Activated T-helper 2 cell treated with anti-CD3 and anti-CD28 coated beads, Interferon-gamma antibody, Interleukin-2, Interleukin-4, amounts not matched to agents 10 μg/mL and 5 μg/mL and 100 μg/mL, durations not matched to agents 14 hours and 24 hours and 36 hours (primary cell): ENCODE results near the gene EFNA5. TPM values are rescaled to one million over a fixed set of nuclear protein-coding genes. Genes with fewer than 3 reads are reported as not detected.
A peak's percentile ranks its signal among the peaks of the same experiment; 100 is the strongest.

Source experiments
- DNase-seq: peaks from one replicate; pipeline ENCODE4 v3.0.0; 2021; ENCODE audit warnings: low spot score
- H3K27ac Mint-ChIP-seq: one replicate; pipeline ENCODE4 v1.8.0; 2021; ENCODE audit warnings: mixed read lengths
- H3K27me3 Mint-ChIP-seq: one replicate; pipeline ENCODE4 v1.8.0; 2021; ENCODE audit warnings: low read depth, mixed read lengths
- H3K36me3 Mint-ChIP-seq: one replicate; pipeline ENCODE4 v1.8.0; 2021; ENCODE audit warnings: low read depth, mixed read lengths
- H3K4me1 Mint-ChIP-seq: one replicate; pipeline ENCODE4 v1.8.0; 2021; ENCODE audit warnings: low read depth, mixed read lengths
- H3K4me3 Mint-ChIP-seq: one replicate; pipeline ENCODE4 v1.8.0; 2021; ENCODE audit warnings: low read depth, mild to moderate bottlenecking, moderate library complexity, mixed read lengths
- H3K9me3 Mint-ChIP-seq: one replicate; pipeline ENCODE4 v1.8.0; 2021; ENCODE audit warnings: mixed read lengths
- intact Hi-C: fragments of 100-400 bp; cut with micrococcal nuclease; formaldehyde crosslinking; loops from one replicate; pipeline ENCODE4 v1.15.1; 2023
- total RNA-seq: library from RNA; stranded (reverse); gene quantifications from 2 replicates; pipeline ENCODE4 v1.2.3, GENCODE V29; 2022

The EFNA5 gene
- total RNA-seq, 1 donor from 2014 or later = not detected

GRCh38 chr5:107670087-107670931 lies 428 bp downstream of the EFNA5 start:
- Mint-ChIP-seq H3K27ac (no peak overlapping the region), H3K4me3 (peak overlapping the region; percentile 70), H3K36me3 (no peaks in the 10 kb centered on the region), H3K27me3 (peaks cover 77% of the 10 kb centered on the region), H3K9me3 (no peaks in the 10 kb centered on the region), H3K4me1 (peaks cover 22% of the 10 kb centered on the region)
- no peak for DNase-seq
- intact Hi-C loops = loop anchor here (5.0 kb wide), 2 partner anchors 98 to 247 kb away; no protein-coding TSS in a partner anchor

GRCh38 chr5:107669096-107670031 lies 1.4 kb downstream of the EFNA5 start:
- intact Hi-C loops = loop anchor here (5.0 kb wide), 2 partner anchors 97 to 248 kb away; no protein-coding TSS in a partner anchor
- Mint-ChIP-seq H3K36me3 (no peaks in the 10 kb centered on the region), H3K27ac (no peak overlapping the region), H3K4me3 (peak overlapping the region; percentile 64), H3K27me3 (peaks cover 73% of the 10 kb centered on the region), H3K4me1 (peaks cover 22% of the 10 kb centered on the region), H3K9me3 (no peaks in the 10 kb centered on the region)
- DNase-seq = no peak

- Mint-ChIP-seq H3K27me3 (peaks cover 68% of the 10 kb centered on the region), H3K36me3 (no peaks in the 10 kb centered on the region), H3K4me1 (peaks cover 19% of the 10 kb centered on the region), H3K4me3 (no peak overlapping the region), H3K27ac (no peak overlapping the region), H3K9me3 (no peaks in the 10 kb centered on the region)
- DNase-seq = no peak
- intact Hi-C loops = no loop called here
These were observed 2.3 kb downstream of the EFNA5 start for GRCh38 chr5:107668154-107669095.

GRCh38 chr5:107666051-107666655 lies 4.6 kb downstream of the EFNA5 start:
- no peak for DNase-seq
- intact Hi-C loops = no loop called here
- Mint-ChIP-seq H3K9me3 (no peaks in the 10 kb centered on the region), H3K4me1 (peaks cover 4% of the 10 kb centered on the region), H3K27ac (no peak overlapping the region), H3K4me3 (no peak overlapping the region), H3K36me3 (no peaks in the 10 kb centered on the region), H3K27me3 (peaks cover 57% of the 10 kb centered on the region)

GRCh38 chr5:107665036-107665570 lies 5.6 kb downstream of the EFNA5 start:
- Mint-ChIP-seq H3K27ac (no peak overlapping the region), H3K4me1 (peaks cover 2% of the 10 kb centered on the region), H3K4me3 (no peak overlapping the region), H3K9me3 (no peaks in the 10 kb centered on the region), H3K27me3 (peaks cover 54% of the 10 kb centered on the region), H3K36me3 (no peaks in the 10 kb centered on the region)
- intact Hi-C loops = no loop called here
- no peak for DNase-seq

- DNase-seq = no peak
- Mint-ChIP-seq H3K9me3 (no peaks in the 10 kb centered on the region), H3K4me3 (no peak overlapping the region), H3K27me3 (peaks cover 45% of the 10 kb centered on the region), H3K4me1 (no peaks in the 10 kb centered on the region), H3K27ac (no peak overlapping the region), H3K36me3 (no peaks in the 10 kb centered on the region)
- intact Hi-C loops = no loop called here
These were observed 7.0 kb downstream of the EFNA5 start for GRCh38 chr5:107663697-107664096.

- intact Hi-C loops = no loop called here
- H3K27me3 Mint-ChIP-seq = peaks cover 35% of the 10 kb centered on the region
- no peaks in the 10 kb centered on the region for H3K9me3 Mint-ChIP-seq
- H3K27ac Mint-ChIP-seq = no peak overlapping the region
- no peak overlapping the region for H3K4me3 Mint-ChIP-seq
- no peaks in the 10 kb centered on the region for H3K36me3 Mint-ChIP-seq
- DNase-seq = no peak
- no peaks in the 10 kb centered on the region for H3K4me1 Mint-ChIP-seq
These were observed 9.1 kb downstream of the EFNA5 start for GRCh38 chr5:107661650-107662044.

GRCh38 chr5:107661038-107661649 lies 9.6 kb downstream of the EFNA5 start:
- intact Hi-C loops = no loop called here
- H3K4me3 Mint-ChIP-seq = no peak overlapping the region
- no peaks in the 10 kb centered on the region for H3K4me1 Mint-ChIP-seq
- H3K27ac Mint-ChIP-seq = no peak overlapping the region
- no peak for DNase-seq
- peaks cover 33% of the 10 kb centered on the region for H3K27me3 Mint-ChIP-seq
- H3K9me3 Mint-ChIP-seq = no peaks in the 10 kb centered on the region
- H3K36me3 Mint-ChIP-seq = no peaks in the 10 kb centered on the region

- H3K36me3 Mint-ChIP-seq = no peaks in the 10 kb centered on the region
- H3K9me3 Mint-ChIP-seq = no peaks in the 10 kb centered on the region
- no peak for DNase-seq
- no peak overlapping the region for H3K27ac Mint-ChIP-seq
- intact Hi-C loops = no loop called here
- H3K4me1 Mint-ChIP-seq = no peaks in the 10 kb centered on the region
- peaks cover 30% of the 10 kb centered on the region for H3K27me3 Mint-ChIP-seq
- H3K4me3 Mint-ChIP-seq = no peak overlapping the region
These were observed 12.2 kb downstream of the EFNA5 start for GRCh38 chr5:107658528-107658927.

GRCh38 chr5:107655831-107656230 lies 14.9 kb downstream of the EFNA5 start:
- Mint-ChIP-seq H3K9me3 (no peaks in the 10 kb centered on the region), H3K4me1 (no peaks in the 10 kb centered on the region), H3K27me3 (peaks cover 33% of the 10 kb centered on the region), H3K27ac (no peak overlapping the region), H3K36me3 (no peaks in the 10 kb centered on the region), H3K4me3 (no peak overlapping the region)
- DNase-seq = no peak
- intact Hi-C loops = no loop called here

- intact Hi-C loops = no loop called here
- no peaks in the 10 kb centered on the region for H3K4me1 Mint-ChIP-seq
- DNase-seq = no peak
- no peaks in the 10 kb centered on the region for H3K36me3 Mint-ChIP-seq
- no peak overlapping the region for H3K4me3 Mint-ChIP-seq
- H3K27ac Mint-ChIP-seq = no peak overlapping the region
- no peaks in the 10 kb centered on the region for H3K9me3 Mint-ChIP-seq
- peaks cover 32% of the 10 kb centered on the region for H3K27me3 Mint-ChIP-seq
These were observed 15.9 kb downstream of the EFNA5 start for GRCh38 chr5:107654827-107655226.
